ENCODE results near the gene GPS1.

GPS1 gene

GRCh38 chr17:82087961-82088837, 36.5 kb downstream of the GPS1 start (continued):
- no peak for TF ChIP-seq ISL1 (CRISPR knock-in tag; IDR thresholded peaks at IDR 0.05)
- TF ChIP-seq, protein P1, sequence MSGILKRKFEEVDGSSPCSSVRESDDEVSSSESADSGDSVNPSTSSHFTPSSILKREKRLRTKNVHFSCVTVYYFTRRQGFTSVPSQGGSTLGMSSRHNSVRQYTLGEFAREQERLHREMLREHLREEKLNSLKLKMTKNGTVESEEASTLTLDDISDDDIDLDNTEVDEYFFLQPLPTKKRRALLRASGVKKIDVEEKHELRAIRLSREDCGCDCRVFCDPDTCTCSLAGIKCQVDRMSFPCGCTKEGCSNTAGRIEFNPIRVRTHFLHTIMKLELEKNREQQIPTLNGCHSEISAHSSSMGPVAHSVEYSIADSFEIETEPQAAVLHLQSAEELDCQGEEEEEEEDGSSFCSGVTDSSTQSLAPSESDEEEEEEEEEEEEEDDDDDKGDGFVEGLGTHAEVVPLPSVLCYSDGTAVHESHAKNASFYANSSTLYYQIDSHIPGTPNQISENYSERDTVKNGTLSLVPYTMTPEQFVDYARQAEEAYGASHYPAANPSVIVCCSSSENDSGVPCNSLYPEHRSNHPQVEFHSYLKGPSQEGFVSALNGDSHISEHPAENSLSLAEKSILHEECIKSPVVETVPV (CRISPR knock-in tag; IDR thresholded peaks at IDR 0.05) = no peak
- TF ChIP-seq, protein P2, sequence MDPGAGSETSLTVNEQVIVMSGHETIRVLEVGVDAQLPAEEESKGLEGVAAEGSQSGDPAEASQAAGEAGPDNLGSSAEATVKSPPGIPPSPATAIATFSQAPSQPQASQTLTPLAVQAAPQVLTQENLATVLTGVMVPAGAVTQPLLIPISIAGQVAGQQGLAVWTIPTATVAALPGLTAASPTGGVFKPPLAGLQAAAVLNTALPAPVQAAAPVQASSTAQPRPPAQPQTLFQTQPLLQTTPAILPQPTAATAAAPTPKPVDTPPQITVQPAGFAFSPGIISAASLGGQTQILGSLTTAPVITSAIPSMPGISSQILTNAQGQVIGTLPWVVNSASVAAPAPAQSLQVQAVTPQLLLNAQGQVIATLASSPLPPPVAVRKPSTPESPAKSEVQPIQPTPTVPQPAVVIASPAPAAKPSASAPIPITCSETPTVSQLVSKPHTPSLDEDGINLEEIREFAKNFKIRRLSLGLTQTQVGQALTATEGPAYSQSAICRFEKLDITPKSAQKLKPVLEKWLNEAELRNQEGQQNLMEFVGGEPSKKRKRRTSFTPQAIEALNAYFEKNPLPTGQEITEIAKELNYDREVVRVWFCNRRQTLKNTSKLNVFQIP (CRISPR knock-in tag; IDR thresholded peaks at IDR 0.05; ENCODE audit: borderline replicate concordance, low read depth) = no peak
- TF ChIP-seq ZFP30 (CRISPR knock-in tag; IDR thresholded peaks at IDR 0.05) = no peak
- TF ChIP-seq BACH2 (CRISPR knock-in tag; IDR thresholded peaks at IDR 0.05; ENCODE audit: borderline replicate concordance) = no peak
- TF ChIP-seq OSR1 (CRISPR knock-in tag; IDR thresholded peaks at IDR 0.05) = no peak
- TF ChIP-seq ZNF70 (CRISPR knock-in tag; IDR thresholded peaks at IDR 0.05) = no peak
- TF ChIP-seq TOX (CRISPR knock-in tag; IDR thresholded peaks at IDR 0.05; ENCODE audit: borderline replicate concordance) = no peak
- TF ChIP-seq SNAI2 (CRISPR knock-in tag; IDR thresholded peaks at IDR 0.05) = no peak
- no peak for TF ChIP-seq ZNF565 (CRISPR knock-in tag; conservative IDR thresholded peaks at IDR 0.05; ENCODE audit: low read depth)
- TF ChIP-seq ZFP3 (CRISPR knock-in tag; IDR thresholded peaks at IDR 0.05) = no peak
- TF ChIP-seq ARNTL (CRISPR knock-in tag; IDR thresholded peaks at IDR 0.05; ENCODE audit: borderline replicate concordance, low read depth) = no peak

- ATAC-seq = no peak
- TF ChIP-seq, protein P2 (CRISPR knock-in tag; IDR thresholded peaks at IDR 0.05; ENCODE audit: borderline replicate concordance, low read depth) = no peak
- no peak for TF ChIP-seq ZNF70 (CRISPR knock-in tag; IDR thresholded peaks at IDR 0.05)
- no peak for TF ChIP-seq ZC3H10 (CRISPR knock-in tag; IDR thresholded peaks at IDR 0.05)
- TF ChIP-seq, protein P1 (CRISPR knock-in tag; IDR thresholded peaks at IDR 0.05) = no peak
- no peak for TF ChIP-seq ARNTL (CRISPR knock-in tag; IDR thresholded peaks at IDR 0.05; ENCODE audit: borderline replicate concordance, low read depth)
- TF ChIP-seq CREB5 (CRISPR knock-in tag; IDR thresholded peaks at IDR 0.05; ENCODE audit: low read depth) = no peak
- TF ChIP-seq ZNF565 (CRISPR knock-in tag; conservative IDR thresholded peaks at IDR 0.05; ENCODE audit: low read depth) = no peak
- TF ChIP-seq ISL1 (CRISPR knock-in tag; IDR thresholded peaks at IDR 0.05) = no peak
- TF ChIP-seq ZNF8 (CRISPR knock-in tag; IDR thresholded peaks at IDR 0.05) = no peak
Observed at GRCh38 chr17:82088838-82089722, 37.4 kb downstream of the GPS1 start.

- TF ChIP-seq TOX (CRISPR knock-in tag; IDR thresholded peaks at IDR 0.05; ENCODE audit: borderline replicate concordance) = no peak
- ATAC-seq = no peak
Observed at GRCh38 chr17:82089723-82090548, 38.2 kb downstream of the GPS1 start.
